ENCODE results near the gene VSNL1.

- no peak for TF ChIP-seq GATA2 (IDR thresholded peaks at IDR 0.05; ENCODE audit: low read depth, low read length)
- no peak for TF ChIP-seq GATA3 (IDR thresholded peaks at IDR 0.05; ENCODE audit: low read depth, low read length)
These were observed 74.7 kb downstream of the VSNL1 start for GRCh38 chr2:17615147-17615546.

Data from SH-SY5Y (cell line).